ENCODE results near the gene DOCK10. TPM values are rescaled to one million over a fixed set of nuclear protein-coding genes. Genes with fewer than 3 reads are reported as not detected.

The DOCK10 gene
- total RNA-seq, 1 donor from 2014 or later: 2.0 TPM

- DNase-seq (ENCODE audit: low read depth in 2 of 2): no peak
Measured at GRCh38 chr2:224883700-224884099, 158.6 kb downstream of the DOCK10 start.

- DNase-seq (ENCODE audit: low read depth in 2 of 2): no peak
Measured at GRCh38 chr2:224883172-224883516, 159.1 kb downstream of the DOCK10 start.

- DNase-seq (ENCODE audit: low read depth in 2 of 2): peak; percentile 5 to 83
Measured at GRCh38 chr2:224882291-224883171, 159.7 kb downstream of the DOCK10 start.

- peak in 1 of 2 donors; percentile 16 for DNase-seq (ENCODE audit: low read depth in 2 of 2)
Measured at GRCh38 chr2:224881846-224882245, 160.4 kb downstream of the DOCK10 start.

- DNase-seq (ENCODE audit: low read depth in 2 of 2): no peak
Measured at GRCh38 chr2:224876522-224876921, 165.7 kb downstream of the DOCK10 start.

- DNase-seq (ENCODE audit: low read depth in 2 of 2): no peak
Measured at GRCh38 chr2:224875841-224876240, 166.4 kb downstream of the DOCK10 start.

GRCh38 chr2:224875153-224875552 lies 167.1 kb downstream of the DOCK10 start:
- no peak for DNase-seq (ENCODE audit: low read depth in 2 of 2)

- no peak for DNase-seq (ENCODE audit: low read depth in 2 of 2)
Measured at GRCh38 chr2:224871813-224872212, 170.5 kb downstream of the DOCK10 start.

GRCh38 chr2:224870341-224870740 lies 171.9 kb downstream of the DOCK10 start:
- DNase-seq (ENCODE audit: low read depth in 2 of 2): no peak

- DNase-seq (ENCODE audit: low read depth in 2 of 2): peak in 1 of 2 donors; percentile 14
Measured at GRCh38 chr2:224869601-224870233, 172.6 kb downstream of the DOCK10 start.

- DNase-seq (ENCODE audit: low read depth in 2 of 2): no peak
Measured at GRCh38 chr2:224865016-224865415, 177.3 kb downstream of the DOCK10 start.

GRCh38 chr2:224861266-224861665 lies 181.0 kb downstream of the DOCK10 start:
- no peak for DNase-seq (ENCODE audit: low read depth in 2 of 2)

GRCh38 chr2:224860786-224861185 lies 181.5 kb downstream of the DOCK10 start:
- no peak for DNase-seq (ENCODE audit: low read depth in 2 of 2)

GRCh38 chr2:224851811-224852210 lies 190.5 kb downstream of the DOCK10 start:
- no peak for DNase-seq (ENCODE audit: low read depth in 2 of 2)

- no peak for DNase-seq (ENCODE audit: low read depth in 2 of 2)
Measured at GRCh38 chr2:224850081-224850480, 192.2 kb downstream of the DOCK10 start.

- peak in 1 of 2 donors; percentile 20 for DNase-seq (ENCODE audit: low read depth in 2 of 2)
Measured at GRCh38 chr2:224849264-224849663, 193.0 kb downstream of the DOCK10 start.

- DNase-seq (ENCODE audit: low read depth in 2 of 2): peak; percentile 39 to 80
Measured at GRCh38 chr2:224847961-224848850, 194.1 kb downstream of the DOCK10 start.

- no peak for DNase-seq (ENCODE audit: low read depth in 2 of 2)
Measured at GRCh38 chr2:224847381-224847780, 194.9 kb downstream of the DOCK10 start.

GRCh38 chr2:224846686-224847085 lies 195.6 kb downstream of the DOCK10 start:
- no peak for DNase-seq (ENCODE audit: low read depth in 2 of 2)

- DNase-seq (ENCODE audit: low read depth in 2 of 2): no peak
Measured at GRCh38 chr2:224846161-224846560, 196.1 kb downstream of the DOCK10 start.

- no peak for DNase-seq (ENCODE audit: low read depth in 2 of 2)
Measured at GRCh38 chr2:224843141-224843540, 199.1 kb downstream of the DOCK10 start.

- no peak for DNase-seq (ENCODE audit: low read depth in 2 of 2)
Measured at GRCh38 chr2:224841910-224842309, 200.4 kb downstream of the DOCK10 start.
